Measurements from ENCODE around the gene ALPL.

Gene ALPL

GRCh38 chr1:21596174-21596573, 87.0 kb downstream of the ALPL start:
- Histone ChIP-seq H3K27me3 (ENCODE audit: insufficient read depth, insufficient read length) (no peaks in the 10 kb centered on the region), H3K9me3 (ENCODE audit: insufficient read depth, low read length) (no peaks in the 10 kb centered on the region), H3K9ac (ENCODE audit: insufficient read length, low read depth) (no peak overlapping the region), H3K4me3 (ENCODE audit: insufficient read length, low read depth) (no peak overlapping the region), H3K36me3 (ENCODE audit: insufficient read depth, insufficient read length, low read length) (no peaks in the 10 kb centered on the region), H3K4me1 (ENCODE audit: insufficient read depth, insufficient read length) (peaks cover 14% of the 10 kb centered on the region)
- DNase-seq (ENCODE audit: low read depth, low spot score) = no peak
- TF ChIP-seq ZNF274 (IDR thresholded peaks at IDR 0.05; ENCODE audit: low read depth, low read length) (no peak), SUZ12 (IDR thresholded peaks at IDR 0.05; ENCODE audit: extremely low read depth, insufficient read depth, insufficient read length) (no peak), YY1 (IDR thresholded peaks at IDR 0.05; ENCODE audit: insufficient read depth, insufficient read length) (no peak)

- H3K9me3 ChIP-seq (ENCODE audit: insufficient read depth, low read length) = no peaks in the 10 kb centered on the region
- H3K36me3 ChIP-seq (ENCODE audit: insufficient read depth, insufficient read length, low read length) = no peaks in the 10 kb centered on the region
- no peak for TF ChIP-seq SUZ12 (IDR thresholded peaks at IDR 0.05; ENCODE audit: extremely low read depth, insufficient read depth, insufficient read length)
- TF ChIP-seq ZNF274 (IDR thresholded peaks at IDR 0.05; ENCODE audit: low read depth, low read length) = no peak
- no peak for TF ChIP-seq YY1 (IDR thresholded peaks at IDR 0.05; ENCODE audit: insufficient read depth, insufficient read length)
These were observed 87.4 kb downstream of the ALPL start for GRCh38 chr1:21596628-21597027.

DNA sequence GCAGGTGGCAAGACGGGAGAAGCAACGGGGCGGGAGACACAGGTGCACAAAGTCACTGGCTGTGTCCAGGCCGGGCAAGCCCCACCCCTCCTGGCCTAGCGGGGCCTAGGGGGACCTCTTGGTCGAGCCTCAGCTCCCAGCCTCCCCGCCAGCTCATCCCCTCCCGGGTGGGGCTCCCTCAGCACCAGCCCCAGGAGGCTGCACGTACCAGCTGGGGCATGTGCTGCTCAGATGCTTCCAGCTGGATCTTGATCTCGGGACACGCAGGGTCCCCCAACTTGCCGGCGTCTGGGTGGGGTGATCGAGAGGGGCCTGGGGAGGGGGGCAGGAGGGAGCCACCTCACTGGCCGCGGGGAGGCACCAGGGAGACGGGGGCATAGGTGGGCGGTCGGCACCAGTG, 88.5 kb downstream of the ALPL start:
- H3K9me3 ChIP-seq (ENCODE audit: insufficient read depth, low read length) = no peaks in the 10 kb centered on the region
- H3K27me3 ChIP-seq (ENCODE audit: insufficient read depth, insufficient read length) = no peaks in the 10 kb centered on the region
- TF ChIP-seq YY1 (IDR thresholded peaks at IDR 0.05; ENCODE audit: insufficient read depth, insufficient read length) = no peak
- H3K36me3 ChIP-seq (ENCODE audit: insufficient read depth, insufficient read length, low read length) = no peaks in the 10 kb centered on the region
- H3K4me1 ChIP-seq (ENCODE audit: insufficient read depth, insufficient read length) = peaks cover 7% of the 10 kb centered on the region
- no peak overlapping the region for H3K9ac ChIP-seq (ENCODE audit: insufficient read length, low read depth)
- DNase-seq (ENCODE audit: low read depth, low spot score) = no peak
- H3K4me3 ChIP-seq (ENCODE audit: insufficient read length, low read depth) = no peak overlapping the region

More at GRCh38 chr1:21596628-21597027, 87.4 kb downstream of the ALPL start:
- Histone ChIP-seq H3K4me1 (ENCODE audit: insufficient read depth, insufficient read length) (peaks cover 10% of the 10 kb centered on the region), H3K4me3 (ENCODE audit: insufficient read length, low read depth) (no peak overlapping the region), H3K27me3 (ENCODE audit: insufficient read depth, insufficient read length) (no peaks in the 10 kb centered on the region), H3K9ac (ENCODE audit: insufficient read length, low read depth) (no peak overlapping the region)
- no peak for DNase-seq (ENCODE audit: low read depth, low spot score)

DNA sequence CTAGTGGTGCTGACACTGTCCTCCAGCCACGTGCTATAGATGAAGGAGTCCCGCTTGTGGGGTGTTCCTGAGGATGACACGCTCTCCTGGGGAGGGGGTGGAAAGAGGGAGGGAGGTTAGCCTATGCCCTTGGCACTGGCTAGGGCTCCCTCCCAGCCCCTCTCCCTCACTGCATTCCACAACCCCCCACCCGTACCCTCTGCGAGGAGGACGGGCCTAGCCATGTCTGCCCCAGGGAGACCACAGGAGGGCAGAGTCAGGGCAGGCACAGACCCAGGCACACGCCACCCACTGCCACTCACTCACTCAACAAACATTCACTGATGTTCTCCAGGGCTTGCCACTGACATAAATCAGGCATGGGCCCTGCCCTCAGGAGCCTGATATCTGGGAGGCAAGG, 89.2 kb downstream of the ALPL start:
- Histone ChIP-seq H3K9ac (ENCODE audit: insufficient read length, low read depth) (no peak overlapping the region), H3K36me3 (ENCODE audit: insufficient read depth, insufficient read length, low read length) (no peaks in the 10 kb centered on the region), H3K4me1 (ENCODE audit: insufficient read depth, insufficient read length) (peaks cover 7% of the 10 kb centered on the region), H3K9me3 (ENCODE audit: insufficient read depth, low read length) (no peaks in the 10 kb centered on the region), H3K4me3 (ENCODE audit: insufficient read length, low read depth) (no peak overlapping the region), H3K27me3 (ENCODE audit: insufficient read depth, insufficient read length) (no peaks in the 10 kb centered on the region)
- TF ChIP-seq SUZ12 (IDR thresholded peaks at IDR 0.05; ENCODE audit: extremely low read depth, insufficient read depth, insufficient read length) = no peak
- TF ChIP-seq ZNF274 (IDR thresholded peaks at IDR 0.05; ENCODE audit: low read depth, low read length) = no peak
- TF ChIP-seq YY1 (IDR thresholded peaks at IDR 0.05; ENCODE audit: insufficient read depth, insufficient read length) = no peak
- DNase-seq (ENCODE audit: low read depth, low spot score) = no peak

- no peak for TF ChIP-seq SUZ12 (IDR thresholded peaks at IDR 0.05; ENCODE audit: extremely low read depth, insufficient read depth, insufficient read length)
- TF ChIP-seq YY1 (IDR thresholded peaks at IDR 0.05; ENCODE audit: insufficient read depth, insufficient read length) = no peak
- no peak for TF ChIP-seq ZNF274 (IDR thresholded peaks at IDR 0.05; ENCODE audit: low read depth, low read length)
- Histone ChIP-seq H3K4me3 (ENCODE audit: insufficient read length, low read depth) (no peak overlapping the region), H3K9me3 (ENCODE audit: insufficient read depth, low read length) (no peaks in the 10 kb centered on the region), H3K27me3 (ENCODE audit: insufficient read depth, insufficient read length) (no peaks in the 10 kb centered on the region), H3K36me3 (ENCODE audit: insufficient read depth, insufficient read length, low read length) (no peaks in the 10 kb centered on the region), H3K9ac (ENCODE audit: insufficient read length, low read depth) (no peak overlapping the region), H3K4me1 (ENCODE audit: insufficient read depth, insufficient read length) (peaks cover 5% of the 10 kb centered on the region)
- no peak for DNase-seq (ENCODE audit: low read depth, low spot score)
These were observed 89.7 kb downstream of the ALPL start for GRCh38 chr1:21598904-21599303.

GRCh38 chr1:21599402-21599801, 90.2 kb downstream of the ALPL start:
- TF ChIP-seq SUZ12 (IDR thresholded peaks at IDR 0.05; ENCODE audit: extremely low read depth, insufficient read depth, insufficient read length) (no peak), ZNF274 (IDR thresholded peaks at IDR 0.05; ENCODE audit: low read depth, low read length) (no peak), YY1 (IDR thresholded peaks at IDR 0.05; ENCODE audit: insufficient read depth, insufficient read length) (no peak)
- H3K9me3 ChIP-seq (ENCODE audit: insufficient read depth, low read length) = no peaks in the 10 kb centered on the region
- no peak overlapping the region for H3K9ac ChIP-seq (ENCODE audit: insufficient read length, low read depth)
- no peak overlapping the region for H3K4me3 ChIP-seq (ENCODE audit: insufficient read length, low read depth)
- H3K27me3 ChIP-seq (ENCODE audit: insufficient read depth, insufficient read length) = no peaks in the 10 kb centered on the region
- peaks cover 2% of the 10 kb centered on the region for H3K4me1 ChIP-seq (ENCODE audit: insufficient read depth, insufficient read length)
- DNase-seq (ENCODE audit: low read depth, low spot score) = no peak
- H3K36me3 ChIP-seq (ENCODE audit: insufficient read depth, insufficient read length, low read length) = no peaks in the 10 kb centered on the region

- no peaks in the 10 kb centered on the region for H3K27me3 ChIP-seq (ENCODE audit: insufficient read depth, insufficient read length)
- H3K9me3 ChIP-seq (ENCODE audit: insufficient read depth, low read length) = no peaks in the 10 kb centered on the region
- TF ChIP-seq ZNF274 (IDR thresholded peaks at IDR 0.05; ENCODE audit: low read depth, low read length) (no peak), SUZ12 (IDR thresholded peaks at IDR 0.05; ENCODE audit: extremely low read depth, insufficient read depth, insufficient read length) (no peak), YY1 (IDR thresholded peaks at IDR 0.05; ENCODE audit: insufficient read depth, insufficient read length) (no peak)
- H3K9ac ChIP-seq (ENCODE audit: insufficient read length, low read depth) = no peak overlapping the region
- no peak for DNase-seq (ENCODE audit: low read depth, low spot score)
- peaks cover 7% of the 10 kb centered on the region for H3K4me1 ChIP-seq (ENCODE audit: insufficient read depth, insufficient read length)
- H3K36me3 ChIP-seq (ENCODE audit: insufficient read depth, insufficient read length, low read length) = no peaks in the 10 kb centered on the region
- H3K4me3 ChIP-seq (ENCODE audit: insufficient read length, low read depth) = no peak overlapping the region
These were observed 92.2 kb downstream of the ALPL start for GRCh38 chr1:21601278-21602048.
